ENCODE measurements around the gene LRRC51.
"Not testable (repeated sequence)": the region's sequence is repeated elsewhere in the genome, so short reads cannot be mapped to it uniquely, and the experiment has no call there.

DNA sequence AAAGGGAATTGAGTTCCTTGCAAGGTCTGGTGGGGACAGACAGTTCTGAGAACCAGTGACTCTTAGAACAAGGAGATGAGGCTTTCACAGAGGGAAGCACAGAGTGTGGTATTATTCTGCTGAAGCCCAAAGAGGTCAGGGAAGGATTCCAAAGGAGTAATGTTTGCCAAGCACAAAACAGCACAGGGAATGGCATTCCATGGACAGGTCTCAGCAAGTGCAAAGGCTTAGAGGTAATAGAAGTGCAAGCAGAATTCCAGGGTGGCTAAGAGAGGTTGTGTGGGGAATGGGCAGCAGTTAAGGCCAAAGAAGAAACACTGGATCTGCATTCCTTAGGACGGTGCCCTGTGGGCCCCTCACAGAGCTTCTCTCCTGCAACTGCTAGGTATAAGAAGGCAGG is 61.4 kb downstream of the LRRC51 start:
- not testable (repeated sequence) for TF ChIP-seq POLR2A (IDR thresholded peaks at IDR 0.05)
- TF ChIP-seq, protein P1, sequence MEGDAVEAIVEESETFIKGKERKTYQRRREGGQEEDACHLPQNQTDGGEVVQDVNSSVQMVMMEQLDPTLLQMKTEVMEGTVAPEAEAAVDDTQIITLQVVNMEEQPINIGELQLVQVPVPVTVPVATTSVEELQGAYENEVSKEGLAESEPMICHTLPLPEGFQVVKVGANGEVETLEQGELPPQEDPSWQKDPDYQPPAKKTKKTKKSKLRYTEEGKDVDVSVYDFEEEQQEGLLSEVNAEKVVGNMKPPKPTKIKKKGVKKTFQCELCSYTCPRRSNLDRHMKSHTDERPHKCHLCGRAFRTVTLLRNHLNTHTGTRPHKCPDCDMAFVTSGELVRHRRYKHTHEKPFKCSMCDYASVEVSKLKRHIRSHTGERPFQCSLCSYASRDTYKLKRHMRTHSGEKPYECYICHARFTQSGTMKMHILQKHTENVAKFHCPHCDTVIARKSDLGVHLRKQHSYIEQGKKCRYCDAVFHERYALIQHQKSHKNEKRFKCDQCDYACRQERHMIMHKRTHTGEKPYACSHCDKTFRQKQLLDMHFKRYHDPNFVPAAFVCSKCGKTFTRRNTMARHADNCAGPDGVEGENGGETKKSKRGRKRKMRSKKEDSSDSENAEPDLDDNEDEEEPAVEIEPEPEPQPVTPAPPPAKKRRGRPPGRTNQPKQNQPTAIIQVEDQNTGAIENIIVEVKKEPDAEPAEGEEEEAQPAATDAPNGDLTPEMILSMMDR (IDR thresholded peaks at IDR 0.05) = not testable (repeated sequence)

All from testis (tissue), 2 donors.